Activated B cell treated with CpG ODN at 0.5 μM for 24 hours (primary cell): ENCODE results near the gene ZCRB1. TPM values are rescaled to one million over a fixed set of nuclear protein-coding genes. Genes with fewer than 3 reads are reported as not detected.
A peak's percentile ranks its signal among the peaks of the same experiment; 100 is the strongest.

ENCODE experiments used
- ATAC-seq: fragments of 200-7000 bp; cut with Tn5 transposase; one replicate; pipeline ENCODE4 v1.10.0; 2021; ENCODE audit warnings: low read depth, mild to moderate bottlenecking, moderate library complexity
- CTCF ChIA-PET: fragments of 350-600 bp; sonication (Branson Sonifier 250); formaldehyde crosslinking; loops from one replicate; lab custom pipeline; 2021; ENCODE audit warnings: antibody characterized with exemption; lab: Charles Lee
- POLR2A ChIA-PET: fragments of 350-600 bp; sonication (Branson Sonifier 250); formaldehyde crosslinking; loops from one replicate; lab custom pipeline; 2021; ENCODE audit warnings: antibody characterized with exemption; lab: Charles Lee
- DNase-seq: peaks from one replicate; pipeline ENCODE4 v3.0.0; 2022
- H3K27ac Mint-ChIP-seq: one replicate; pipeline ENCODE4 v1.8.0; 2020; ENCODE audit warnings: mixed read lengths
- H3K27me3 Mint-ChIP-seq: one replicate; pipeline ENCODE4 v1.8.0; 2021; ENCODE audit warnings: mixed read lengths
- H3K36me3 Mint-ChIP-seq: one replicate; pipeline ENCODE4 v1.8.0; 2021; ENCODE audit warnings: low read depth, mixed read lengths
- H3K4me1 Mint-ChIP-seq: one replicate; pipeline ENCODE4 v1.8.0; 2021; ENCODE audit warnings: mixed read lengths
- H3K4me3 Mint-ChIP-seq: one replicate; pipeline ENCODE4 v1.8.0; 2020; ENCODE audit warnings: mild to moderate bottlenecking, mixed read lengths
- H3K9me3 Mint-ChIP-seq: one replicate; pipeline ENCODE4 v1.8.0; 2020; ENCODE audit warnings: mixed read lengths
- CTCF ChIP-seq: fragments of 200-600 bp; IDR thresholded peaks from one replicate; pipeline ENCODE4 v1.8.0; 2022; ENCODE audit warnings: antibody characterized with exemption, mild to moderate bottlenecking
- intact Hi-C: fragments of 100-400 bp; cut with micrococcal nuclease; formaldehyde crosslinking; loops from one replicate; pipeline ENCODE4 v1.15.1; 2024
- total RNA-seq: library from RNA; stranded (reverse); gene quantifications from 2 replicates; pipeline ENCODE4 v1.2.3, GENCODE V29; 2022

ZCRB1 gene
- total RNA-seq, 1 donor from 2014 or later, result 37.6 TPM

- Mint-ChIP-seq H3K27ac (no peak overlapping the region), H3K27me3 (no peaks in the 10 kb centered on the region), H3K4me3 (no peak overlapping the region), H3K4me1 (no peaks in the 10 kb centered on the region), H3K9me3 (no peaks in the 10 kb centered on the region), H3K36me3 (peaks cover 50% of the 10 kb centered on the region)
- TF ChIP-seq CTCF, result no peak
- no peak for DNase-seq
- ChIA-PET POLR2A (no interaction called here), CTCF (no interaction called here)
- ATAC-seq, result no peak
- intact Hi-C loops, result no loop called here
These were observed 10.8 kb downstream of the ZCRB1 start for GRCh38 chr12:42315108-42315507.

GRCh38 chr12:42309996-42310395, 15.9 kb downstream of the ZCRB1 start:
- H3K27me3 Mint-ChIP-seq, result no peaks in the 10 kb centered on the region
- ChIA-PET POLR2A (no interaction called here), CTCF (no interaction called here)
- intact Hi-C loops, result no loop called here
- peaks cover 21% of the 10 kb centered on the region for H3K36me3 Mint-ChIP-seq
- H3K9me3 Mint-ChIP-seq, result no peaks in the 10 kb centered on the region
- H3K4me1 Mint-ChIP-seq, result no peaks in the 10 kb centered on the region
- H3K4me3 Mint-ChIP-seq, result no peak overlapping the region
- TF ChIP-seq CTCF, result no peak
- H3K27ac Mint-ChIP-seq, result no peak overlapping the region
- ATAC-seq (no peak), DNase-seq (no peak)

- ATAC-seq, result no peak
- H3K36me3 Mint-ChIP-seq, result peaks cover 10% of the 10 kb centered on the region
- H3K9me3 Mint-ChIP-seq, result no peaks in the 10 kb centered on the region
- CTCF ChIA-PET, result no interaction called here
- POLR2A ChIA-PET, result no interaction called here
- H3K27ac Mint-ChIP-seq, result no peak overlapping the region
- H3K27me3 Mint-ChIP-seq, result no peaks in the 10 kb centered on the region
- no peak overlapping the region for H3K4me3 Mint-ChIP-seq
- DNase-seq, result no peak
- H3K4me1 Mint-ChIP-seq, result no peaks in the 10 kb centered on the region
- intact Hi-C loops, result no loop called here
- no peak for TF ChIP-seq CTCF
These were observed 17.5 kb downstream of the ZCRB1 start for GRCh38 chr12:42308390-42308789.

GRCh38 chr12:42306297-42306696, 19.6 kb downstream of the ZCRB1 start:
- Mint-ChIP-seq H3K27me3 (no peaks in the 10 kb centered on the region), H3K4me3 (no peak overlapping the region), H3K36me3 (no peaks in the 10 kb centered on the region), H3K27ac (no peak overlapping the region), H3K4me1 (no peaks in the 10 kb centered on the region), H3K9me3 (no peaks in the 10 kb centered on the region)
- no peak for DNase-seq
- POLR2A ChIA-PET, result interaction anchor here (0.7 kb wide), 1 partner anchor 1194 kb away, joined by 4 read pairs; no protein-coding TSS in a partner anchor
- TF ChIP-seq CTCF, result no peak
- intact Hi-C loops, result no loop called here
- CTCF ChIA-PET, result no interaction called here
- ATAC-seq, result no peak

- Mint-ChIP-seq H3K27ac (no peak overlapping the region), H3K4me3 (no peak overlapping the region), H3K36me3 (no peaks in the 10 kb centered on the region), H3K27me3 (no peaks in the 10 kb centered on the region), H3K4me1 (peaks cover 8% of the 10 kb centered on the region), H3K9me3 (no peaks in the 10 kb centered on the region)
- POLR2A ChIA-PET, result no interaction called here
- no peak for DNase-seq
- intact Hi-C loops, result no loop called here
- peak; percentile 34 for ATAC-seq
- CTCF ChIA-PET, result interaction anchor here (0.7 kb wide), 1 partner anchor 68 kb away, joined by 4 read pairs; no protein-coding TSS in a partner anchor
- no peak for TF ChIP-seq CTCF
These were observed 26.2 kb downstream of the ZCRB1 start for GRCh38 chr12:42299392-42300308.
